H9 (cell line): ENCODE results near the gene IFI35. TPM values are rescaled to one million over a fixed set of nuclear protein-coding genes. Genes with fewer than 3 reads are reported as not detected.

Experiments used
- DNase-seq: peaks from one replicate; pipeline ENCODE4 v3.0.0-alpha.2; 2017
- H2AFZ ChIP-seq: one replicate; pipeline ENCODE4 v1.6.1; 2013; ENCODE audit warnings: mild to moderate bottlenecking, low read length, control low read depth, moderate library complexity
- H2AK5ac ChIP-seq: 2 replicates; pipeline ENCODE4 v1.6.1; 2013; ENCODE audit warnings: low read length, control low read depth, mixed read lengths; ENCODE audit not compliant: insufficient read length
- H2BK120ac ChIP-seq: one replicate; pipeline ENCODE4 v1.6.1; 2013; ENCODE audit warnings: low read depth, mild to moderate bottlenecking, low read length, control low read depth, inconsistent platforms; ENCODE audit not compliant: poor library complexity, severe bottlenecking
- H2BK12ac ChIP-seq: 2 replicates; pipeline ENCODE4 v1.6.1; 2013; ENCODE audit warnings: low read length, control low read depth, mixed read lengths, low read depth; ENCODE audit not compliant: insufficient read length
- H2BK15ac ChIP-seq: 2 replicates; pipeline ENCODE4 v1.6.1; 2013; ENCODE audit warnings: low read depth, low read length, control low read depth
- H2BK20ac ChIP-seq: one replicate; pipeline ENCODE4 v1.6.1; 2013; ENCODE audit warnings: low read depth, mild to moderate bottlenecking, low read length, control low read depth, inconsistent platforms; ENCODE audit not compliant: poor library complexity, severe bottlenecking
- H2BK5ac ChIP-seq: 2 replicates; pipeline ENCODE4 v1.6.1; 2013; ENCODE audit warnings: low read length, control low read depth, mixed read lengths; ENCODE audit not compliant: insufficient read length
- H3K14ac ChIP-seq: 2 replicates; pipeline ENCODE4 v1.6.1; 2013; ENCODE audit warnings: low read length, control low read depth; ENCODE audit not compliant: insufficient read depth
- H3K18ac ChIP-seq: 2 replicates; pipeline ENCODE4 v1.6.1; 2013; ENCODE audit warnings: low read depth, mild to moderate bottlenecking, mixed read lengths, low read length, control low read depth; ENCODE audit not compliant: insufficient read length
- H3K23ac ChIP-seq: 2 replicates; pipeline ENCODE4 v1.6.1; 2013; ENCODE audit warnings: low read length, control low read depth, mixed read lengths, low read depth; ENCODE audit not compliant: insufficient read length
- H3K23me2 ChIP-seq: 2 replicates; pipeline ENCODE4 v1.6.1; 2013; ENCODE audit warnings: low read depth, mild to moderate bottlenecking, mixed read lengths, low read length, control low read depth; ENCODE audit not compliant: insufficient read length, poor library complexity, severe bottlenecking
- H3K27ac ChIP-seq: 2 replicates; pipeline ENCODE4 v1.5.1; 2013; ENCODE audit warnings: low read length, control low read depth, mixed read lengths, low read depth; ENCODE audit not compliant: insufficient read length
- H3K27me3 ChIP-seq: 2 replicates; pipeline ENCODE4 v1.6.1; 2013; ENCODE audit warnings: low read length, control low read depth, inconsistent platforms; ENCODE audit not compliant: insufficient read depth
- H3K4ac ChIP-seq: 2 replicates; pipeline ENCODE4 v1.6.1; 2013; ENCODE audit warnings: low read depth, mild to moderate bottlenecking, control low read depth, inconsistent platforms, low read length, moderate library complexity
- H3K4me1 ChIP-seq: 2 replicates; pipeline ENCODE4 v1.6.1; 2013; ENCODE audit warnings: low read length, control low read depth, inconsistent platforms; ENCODE audit not compliant: insufficient read depth
- H3K4me2 ChIP-seq: 2 replicates; pipeline ENCODE4 v1.6.1; 2013; ENCODE audit warnings: low read length, control low read depth, mixed read lengths; ENCODE audit not compliant: insufficient read length, insufficient read depth
- H3K56ac ChIP-seq: 2 replicates; pipeline ENCODE4 v1.6.1; 2013; ENCODE audit warnings: low read depth, mild to moderate bottlenecking, mixed read lengths, low read length, control low read depth; ENCODE audit not compliant: insufficient read length
- H3K79me1 ChIP-seq: 2 replicates; pipeline ENCODE4 v1.6.1; 2013; ENCODE audit warnings: low read depth, mild to moderate bottlenecking, moderate library complexity, low read length, control low read depth, inconsistent platforms; ENCODE audit not compliant: insufficient read depth, poor library complexity, severe bottlenecking
- H3K79me2 ChIP-seq: 2 replicates; pipeline ENCODE4 v1.6.1; 2013; ENCODE audit warnings: low read length, control low read depth, inconsistent platforms; ENCODE audit not compliant: insufficient read depth
- H3K9ac ChIP-seq: 2 replicates; pipeline ENCODE4 v1.6.1; 2013; ENCODE audit warnings: low read length, control low read depth, mixed read lengths; ENCODE audit not compliant: insufficient read length; ENCODE audit errors: extremely low read depth
- H3K9me3 ChIP-seq: one replicate; pipeline ENCODE4 v1.6.1; 2013; ENCODE audit warnings: low read depth, low read length, inconsistent platforms; ENCODE audit not compliant: control insufficient read depth
- H3T11ph ChIP-seq: one replicate; pipeline ENCODE4 v1.6.1; 2013; ENCODE audit warnings: mild to moderate bottlenecking, low read length, control low read depth, inconsistent platforms
- H4K20me1 ChIP-seq: one replicate; pipeline ENCODE4 v1.6.1; 2013; ENCODE audit not compliant: control insufficient read depth, insufficient read length, insufficient read depth
- H4K5ac ChIP-seq: 2 replicates; pipeline ENCODE4 v1.6.1; 2013; ENCODE audit warnings: low read depth, mild to moderate bottlenecking, mixed read lengths, low read length, control low read depth; ENCODE audit not compliant: insufficient read length
- H4K8ac ChIP-seq: replicated peaks from 2 replicates; pipeline ENCODE4 v1.6.1; 2013; ENCODE audit warnings: low read length, control low read depth, mixed read lengths, low read depth; ENCODE audit not compliant: insufficient read length
- H4K91ac ChIP-seq: 2 replicates; pipeline ENCODE4 v1.6.1; 2013; ENCODE audit warnings: low read depth, mild to moderate bottlenecking, moderate library complexity, mixed read lengths, low read length, control low read depth; ENCODE audit not compliant: insufficient read length
- H3K27ac Mint-ChIP-seq, 3 experiments: 2 replicates in 2 of 3; 3 replicates in 1 of 3; pipeline ENCODE4 v1.8.0; 2020 to 2021; ENCODE audit warnings: mixed read lengths in 3 of 3, mild to moderate bottlenecking in 1 of 3, moderate library complexity in 1 of 3
- H3K27me3 Mint-ChIP-seq: 2 replicates; pipeline ENCODE4 v1.8.0; 2021; ENCODE audit warnings: low read depth, mild to moderate bottlenecking, moderate library complexity, mixed read lengths
- H3K36me3 Mint-ChIP-seq, 3 experiments: 2 replicates in 2 of 3; 3 replicates in 1 of 3; pipeline ENCODE4 v1.8.0; 2020 to 2021; ENCODE audit warnings: low read depth in 3 of 3, mixed read lengths in 3 of 3; ENCODE audit not compliant: insufficient read depth in 1 of 3
- H3K4me1 Mint-ChIP-seq, 2 experiments: 2 replicates each; pipeline ENCODE4 v1.8.0; 2020; ENCODE audit warnings: mixed read lengths in 2 of 2
- H3K4me3 Mint-ChIP-seq, 2 experiments: 2 replicates in 1 of 2; 3 replicates in 1 of 2; pipeline ENCODE4 v1.8.0; 2020 to 2021; ENCODE audit warnings: mild to moderate bottlenecking in 2 of 2, mixed read lengths in 2 of 2, moderate library complexity in 1 of 2
- H3K9me3 Mint-ChIP-seq, 2 experiments: 2 replicates in 1 of 2; 3 replicates in 1 of 2; pipeline ENCODE4 v1.8.0; 2020; ENCODE audit warnings: mild to moderate bottlenecking in 2 of 2, mixed read lengths in 2 of 2, moderate library complexity in 1 of 2
- WGBS: extraction: QIAGEN DNeasy Blood & Tissue Kit; methylation state at CpG from one replicate; pipeline ENCODE4 v1.1.7; 2013; ENCODE audit warnings: missing lambda C conversion rate, low lambda C conversion rate, mixed read lengths; ENCODE audit not compliant: insufficient read length; ENCODE audit errors: extremely low coverage; 5-methylcytosine and 5-hydroxymethylcytosine counted together
- total RNA-seq: library from RNA; stranded (reverse); gene quantifications from 2 replicates; pipeline ENCODE4 v1.2.1, GENCODE V29; 2021
- TF ChIP-seq, protein P1 (sequence below): fragments of 200-600 bp; sonication (generic); conservative IDR thresholded peaks from 3 replicates; pipeline ENCODE4 v1.8.0; 2021; ENCODE audit warnings: antibody characterized with exemption, mild to moderate bottlenecking

IFI35 gene
- total RNA-seq, 1 experiment from 2014 or later: 4.2 TPM

GRCh38 chr17:43018932-43019331 is 12.3 kb downstream of the IFI35 start:
- no peaks in the 10 kb centered on the region; the same call in 1 of the 2 replicates for H3K79me2 ChIP-seq
- peaks cover 5% of the 10 kb centered on the region for H3K23me2 ChIP-seq
- no peak overlapping the region for H3K56ac ChIP-seq
- H3K4ac ChIP-seq: no peak overlapping the region
- no peak overlapping the region for H3K18ac ChIP-seq
- H2BK120ac ChIP-seq: no peak overlapping the region
- H4K8ac ChIP-seq: no peak overlapping the region
- no peak overlapping the region for H2AK5ac ChIP-seq
- H2BK12ac ChIP-seq: no peak overlapping the region
- H3K9ac ChIP-seq: no peak overlapping the region
- no peak overlapping the region for H2BK15ac ChIP-seq
- no peaks in the 10 kb centered on the region for H3K27me3 ChIP-seq
- WGBS: no CpG with 5 or more reads among the region's 4 CpGs
- no peak overlapping the region for H4K91ac ChIP-seq
- TF ChIP-seq, protein P1, sequence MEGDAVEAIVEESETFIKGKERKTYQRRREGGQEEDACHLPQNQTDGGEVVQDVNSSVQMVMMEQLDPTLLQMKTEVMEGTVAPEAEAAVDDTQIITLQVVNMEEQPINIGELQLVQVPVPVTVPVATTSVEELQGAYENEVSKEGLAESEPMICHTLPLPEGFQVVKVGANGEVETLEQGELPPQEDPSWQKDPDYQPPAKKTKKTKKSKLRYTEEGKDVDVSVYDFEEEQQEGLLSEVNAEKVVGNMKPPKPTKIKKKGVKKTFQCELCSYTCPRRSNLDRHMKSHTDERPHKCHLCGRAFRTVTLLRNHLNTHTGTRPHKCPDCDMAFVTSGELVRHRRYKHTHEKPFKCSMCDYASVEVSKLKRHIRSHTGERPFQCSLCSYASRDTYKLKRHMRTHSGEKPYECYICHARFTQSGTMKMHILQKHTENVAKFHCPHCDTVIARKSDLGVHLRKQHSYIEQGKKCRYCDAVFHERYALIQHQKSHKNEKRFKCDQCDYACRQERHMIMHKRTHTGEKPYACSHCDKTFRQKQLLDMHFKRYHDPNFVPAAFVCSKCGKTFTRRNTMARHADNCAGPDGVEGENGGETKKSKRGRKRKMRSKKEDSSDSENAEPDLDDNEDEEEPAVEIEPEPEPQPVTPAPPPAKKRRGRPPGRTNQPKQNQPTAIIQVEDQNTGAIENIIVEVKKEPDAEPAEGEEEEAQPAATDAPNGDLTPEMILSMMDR: no peak
- H3K14ac ChIP-seq: no peak overlapping the region
- H3K4me1 ChIP-seq: peaks cover 3% of the 10 kb centered on the region
- DNase-seq: no peak
- no peaks in the 10 kb centered on the region for H3K79me1 ChIP-seq
- Mint-ChIP-seq H3K36me3 (peaks cover 11 to 47% (median 45%) of the 10 kb centered on the region in 3 experiments; a peak in 6 of 7 replicates), H3K4me3 (no peak overlapping the region), H3K4me1 (peaks cover 27 to 54% of the 10 kb centered on the region in 2 experiments), H3K9me3 (no peaks in the 10 kb centered on the region), H3K27me3 (no peaks in the 10 kb centered on the region), H3K27ac (no peak overlapping the region)
- no peaks in the 10 kb centered on the region for H3K9me3 ChIP-seq
- no peak overlapping the region for H2BK20ac ChIP-seq
- no peaks in the 10 kb centered on the region for H4K20me1 ChIP-seq
- H3K27ac ChIP-seq: no peak overlapping the region
- no peak overlapping the region for H4K5ac ChIP-seq
- H3T11ph ChIP-seq: no peak overlapping the region
- no peak overlapping the region for H3K23ac ChIP-seq
- no peak overlapping the region for H2BK5ac ChIP-seq
- no peak overlapping the region for H3K4me2 ChIP-seq
- no peak overlapping the region for H2AFZ ChIP-seq
